ENCODE measurements around the gene RSL1D1.

RSL1D1 gene

GRCh38 chr16:11795887-11796226, 55.5 kb downstream of the RSL1D1 start:
- in situ Hi-C loops (cut with MboI; ENCODE audit: low pct_unique_long_range_greater_than_20kb, low sequenced_read_pairs, unreplicated experiment), result no loop called here
- no peak for DNase-seq (ENCODE audit: low spot score)
- TF ChIP-seq, protein P1, sequence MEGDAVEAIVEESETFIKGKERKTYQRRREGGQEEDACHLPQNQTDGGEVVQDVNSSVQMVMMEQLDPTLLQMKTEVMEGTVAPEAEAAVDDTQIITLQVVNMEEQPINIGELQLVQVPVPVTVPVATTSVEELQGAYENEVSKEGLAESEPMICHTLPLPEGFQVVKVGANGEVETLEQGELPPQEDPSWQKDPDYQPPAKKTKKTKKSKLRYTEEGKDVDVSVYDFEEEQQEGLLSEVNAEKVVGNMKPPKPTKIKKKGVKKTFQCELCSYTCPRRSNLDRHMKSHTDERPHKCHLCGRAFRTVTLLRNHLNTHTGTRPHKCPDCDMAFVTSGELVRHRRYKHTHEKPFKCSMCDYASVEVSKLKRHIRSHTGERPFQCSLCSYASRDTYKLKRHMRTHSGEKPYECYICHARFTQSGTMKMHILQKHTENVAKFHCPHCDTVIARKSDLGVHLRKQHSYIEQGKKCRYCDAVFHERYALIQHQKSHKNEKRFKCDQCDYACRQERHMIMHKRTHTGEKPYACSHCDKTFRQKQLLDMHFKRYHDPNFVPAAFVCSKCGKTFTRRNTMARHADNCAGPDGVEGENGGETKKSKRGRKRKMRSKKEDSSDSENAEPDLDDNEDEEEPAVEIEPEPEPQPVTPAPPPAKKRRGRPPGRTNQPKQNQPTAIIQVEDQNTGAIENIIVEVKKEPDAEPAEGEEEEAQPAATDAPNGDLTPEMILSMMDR (IDR thresholded peaks at IDR 0.05; ENCODE audit: extremely low read depth, insufficient read depth, missing control alignments), result no peak

DNA sequence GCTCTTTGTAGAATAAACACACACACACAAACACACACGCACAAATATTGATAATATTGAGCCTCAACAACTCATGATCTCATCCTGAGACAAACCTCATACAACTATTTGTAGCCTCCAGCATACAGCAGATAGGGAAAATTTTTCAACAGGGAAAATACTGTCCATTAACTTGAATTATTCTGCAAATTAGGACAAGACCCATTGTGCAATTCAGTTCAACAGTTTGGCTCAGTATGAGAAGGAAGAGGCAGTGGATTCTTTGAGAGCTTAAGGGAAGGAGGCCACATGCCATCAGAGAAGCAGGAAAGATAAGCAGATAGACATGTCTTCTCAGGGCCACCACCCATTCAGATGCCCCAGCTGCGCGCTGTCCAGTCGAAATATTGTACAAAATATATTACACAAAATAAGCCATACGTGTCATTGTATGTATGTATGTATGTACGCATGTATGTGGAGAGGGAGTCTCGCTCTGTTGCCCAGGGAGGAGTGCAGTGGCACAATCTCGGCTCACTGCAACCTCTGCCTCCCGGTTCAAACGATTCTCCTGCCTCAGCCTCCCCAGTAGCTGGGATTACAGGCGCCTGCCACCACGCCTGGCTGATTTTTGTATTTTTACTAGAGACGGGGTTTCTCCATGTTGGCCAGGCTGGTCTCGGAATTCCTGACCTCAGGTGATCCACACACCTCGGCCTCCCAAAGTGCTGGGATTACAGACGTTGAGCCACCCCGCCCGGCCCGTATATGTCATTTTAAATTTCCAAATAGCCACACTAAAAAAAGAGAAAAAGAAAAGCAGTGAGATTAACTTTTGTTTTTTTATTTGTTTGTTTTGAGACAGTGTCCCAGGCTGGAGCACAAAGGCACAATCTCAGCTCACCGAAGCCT, 56.1 kb downstream of the RSL1D1 start:
- in situ Hi-C loops (cut with MboI; ENCODE audit: low pct_unique_long_range_greater_than_20kb, low sequenced_read_pairs, unreplicated experiment), result no loop called here
- TF ChIP-seq, protein P1 (IDR thresholded peaks at IDR 0.05; ENCODE audit: extremely low read depth, insufficient read depth, missing control alignments), result no peak
- no peak for DNase-seq (ENCODE audit: low spot score)

GRCh38 chr16:11794447-11794846, 56.9 kb downstream of the RSL1D1 start:
- TF ChIP-seq, protein P1 (IDR thresholded peaks at IDR 0.05; ENCODE audit: extremely low read depth, insufficient read depth, missing control alignments), result no peak
- no peak for DNase-seq (ENCODE audit: low spot score)
- in situ Hi-C loops (cut with MboI; ENCODE audit: low pct_unique_long_range_greater_than_20kb, low sequenced_read_pairs, unreplicated experiment), result no loop called here

DNA sequence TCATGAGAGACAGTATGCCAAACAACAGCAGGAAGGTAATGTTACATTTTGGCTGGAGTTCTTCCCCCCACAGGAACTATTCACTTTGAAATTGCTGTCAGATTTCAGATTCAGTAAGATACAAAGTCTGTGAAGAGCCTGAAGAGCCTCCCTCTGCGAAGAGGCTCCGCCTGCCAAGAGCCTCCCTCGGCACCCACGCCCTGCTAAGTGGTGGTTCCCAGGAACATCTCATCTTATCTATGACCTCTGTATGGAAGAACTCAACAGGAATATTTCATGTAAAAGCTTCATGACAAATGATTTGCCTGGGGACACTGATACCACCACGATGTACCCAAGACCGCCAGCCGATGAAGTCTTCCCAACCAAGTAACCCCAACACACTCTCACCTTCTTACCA, 57.5 kb downstream of the RSL1D1 start:
- TF ChIP-seq, protein P1 (IDR thresholded peaks at IDR 0.05; ENCODE audit: extremely low read depth, insufficient read depth, missing control alignments), result no peak
- in situ Hi-C loops (cut with MboI; ENCODE audit: low pct_unique_long_range_greater_than_20kb, low sequenced_read_pairs, unreplicated experiment), result no loop called here
- DNase-seq (ENCODE audit: low spot score), result no peak

- DNase-seq (ENCODE audit: low spot score), result no peak
- in situ Hi-C loops (cut with MboI; ENCODE audit: low pct_unique_long_range_greater_than_20kb, low sequenced_read_pairs, unreplicated experiment), result no loop called here
- TF ChIP-seq, protein P1 (IDR thresholded peaks at IDR 0.05; ENCODE audit: extremely low read depth, insufficient read depth, missing control alignments), result no peak
These were observed 58.7 kb downstream of the RSL1D1 start for GRCh38 chr16:11792410-11793241.

DNA sequence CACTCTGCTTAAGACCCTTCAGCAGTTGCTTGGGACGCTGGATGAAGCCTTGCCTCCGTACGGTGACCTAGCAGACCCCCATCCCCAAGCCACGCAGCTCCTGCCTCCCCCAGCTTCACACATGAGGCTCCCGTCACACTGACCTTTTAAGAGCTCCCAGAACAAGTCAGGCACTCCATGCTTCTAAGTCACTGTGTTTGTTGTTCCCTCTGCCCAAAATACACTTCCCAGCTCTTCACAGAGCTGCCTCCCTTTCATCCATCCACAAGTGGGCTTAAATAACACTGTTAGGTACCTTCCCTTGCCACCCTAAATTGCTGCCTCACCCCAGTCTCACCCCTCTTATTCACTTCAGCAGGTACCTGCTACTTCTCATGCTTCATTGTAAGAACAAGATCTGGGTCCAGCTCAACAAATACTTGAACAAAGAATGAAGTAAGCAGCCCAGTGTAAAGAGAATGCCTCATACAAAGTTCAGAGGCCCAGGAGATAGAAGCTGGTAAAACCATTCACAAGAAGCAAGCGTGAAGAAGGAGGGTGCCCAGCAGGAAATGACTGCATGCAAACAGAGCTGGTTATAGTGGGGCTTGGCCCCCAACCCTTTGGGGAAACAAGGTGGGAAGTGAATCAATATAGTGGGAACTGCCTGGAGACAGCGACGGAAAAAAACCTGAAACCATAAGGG, 60.1 kb downstream of the RSL1D1 start:
- in situ Hi-C loops (cut with MboI; ENCODE audit: low pct_unique_long_range_greater_than_20kb, low sequenced_read_pairs, unreplicated experiment), result no loop called here
- TF ChIP-seq, protein P1 (IDR thresholded peaks at IDR 0.05; ENCODE audit: extremely low read depth, insufficient read depth, missing control alignments), result no peak

More for the DNA sequence above, 60.1 kb downstream of the RSL1D1 start:
- DNase-seq (ENCODE audit: low spot score), result no peak

All from GM13977 (cell line).